ENCODE data around the gene ATXN7L1. TPM values are rescaled to one million over a fixed set of nuclear protein-coding genes. Genes with fewer than 3 reads are reported as not detected.

ATXN7L1 gene
- total RNA-seq, 4 donors from 2014 or later: 5.9 to 21.2 (median 7.7) TPM

GRCh38 chr7:105787793-105788192 lies 88.6 kb downstream of the ATXN7L1 start:
- 56 to 89% methylated on average over 3 of the region's 3 CpGs for WGBS, 2 donors (ENCODE audit: low coverage in 1 of 2)
- H3K4me3 ChIP-seq: no peak overlapping the region

GRCh38 chr7:105786520-105787470 lies 89.6 kb downstream of the ATXN7L1 start:
- ATAC-seq: no peak
- Histone ChIP-seq H3K36me3 (peaks cover 0 to 26% of the 10 kb centered on the region in 2 donors), H3K4me3 (no peak overlapping the region), H3K27ac (no peak overlapping the region), H3K9me3 (no peaks in the 10 kb centered on the region), H3K27me3 (no peaks in the 10 kb centered on the region), H3K4me1 (no peaks in the 10 kb centered on the region)
- WGBS, 2 donors (ENCODE audit: low coverage in 1 of 2): 89 to 94% methylated on average over 5 to 8 of the region's 10 CpGs
- TF ChIP-seq POLR2A (IDR thresholded peaks at IDR 0.05): no peak
- no peak for TF ChIP-seq POLR2AphosphoS5 (IDR thresholded peaks at IDR 0.05)
- TF ChIP-seq CTCF (IDR thresholded peaks at IDR 0.05): no peak
- TF ChIP-seq EP300 (IDR thresholded peaks at IDR 0.05): no peak

More at GRCh38 chr7:105787793-105788192, 88.6 kb downstream of the ATXN7L1 start:
- peaks cover 0 to 26% of the 10 kb centered on the region in 2 donors for H3K36me3 ChIP-seq
- TF ChIP-seq CTCF (IDR thresholded peaks at IDR 0.05) (no peak), EP300 (IDR thresholded peaks at IDR 0.05) (no peak), POLR2AphosphoS5 (IDR thresholded peaks at IDR 0.05) (no peak), POLR2A (IDR thresholded peaks at IDR 0.05) (no peak)
- H3K9me3 ChIP-seq: no peaks in the 10 kb centered on the region
- no peak for ATAC-seq
- no peak overlapping the region for H3K27ac ChIP-seq
- no peaks in the 10 kb centered on the region for H3K4me1 ChIP-seq
- no peaks in the 10 kb centered on the region for H3K27me3 ChIP-seq

GRCh38 chr7:105782391-105783042 lies 93.9 kb downstream of the ATXN7L1 start:
- no peak for ATAC-seq
- H3K27ac ChIP-seq: no peak overlapping the region

More at GRCh38 chr7:105782391-105783042, 93.9 kb downstream of the ATXN7L1 start:
- H3K4me1 ChIP-seq: peaks cover 0 to 18% (median 3%) of the 10 kb centered on the region in 3 donors
- peaks cover 0 to 12% of the 10 kb centered on the region in 2 donors for H3K36me3 ChIP-seq
- TF ChIP-seq POLR2AphosphoS5 (IDR thresholded peaks at IDR 0.05) (no peak), POLR2A (IDR thresholded peaks at IDR 0.05) (no peak), EP300 (IDR thresholded peaks at IDR 0.05) (no peak), CTCF (IDR thresholded peaks at IDR 0.05) (no peak)
- 72% methylated on average over 3 to 4 of the region's 10 CpGs for whole genome bisulfite sequencing, 2 donors (ENCODE audit: low coverage in 1 of 2)
- H3K27me3 ChIP-seq: no peaks in the 10 kb centered on the region
- no peak overlapping the region for H3K4me3 ChIP-seq
- no peaks in the 10 kb centered on the region for H3K9me3 ChIP-seq

Data from gastroesophageal sphincter (tissue), 4 donors.